ENCODE results near the gene ME3. TPM values are rescaled to one million over a fixed set of nuclear protein-coding genes. Genes with fewer than 3 reads are reported as not detected.

The ME3 gene
- total and polyA plus RNA-seq, 2 experiments from 2014 or later: 3.5 to 17.2 TPM

DNA sequence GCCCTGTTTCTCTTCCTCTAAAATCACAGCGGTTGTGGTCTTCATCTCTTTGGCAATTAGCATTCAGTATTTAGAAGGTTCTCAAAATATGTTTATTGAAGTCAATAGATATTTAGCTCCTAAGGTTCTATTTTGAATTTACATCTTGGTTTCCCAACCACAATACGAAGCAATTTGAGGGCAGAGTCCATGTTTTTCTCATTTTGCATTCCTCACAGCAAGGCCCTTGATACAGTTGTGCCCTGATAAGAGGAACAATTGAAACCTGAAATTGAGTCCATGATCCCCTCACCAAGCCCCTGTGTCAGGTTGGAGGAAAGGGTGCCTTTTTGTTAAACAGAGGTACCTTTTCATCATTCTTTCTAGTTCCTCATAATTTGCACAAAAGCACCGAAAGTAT lies 166.2 kb downstream of the ME3 start:
- no peak for DNase-seq (ENCODE audit: low read depth in 1 of 2, low spot score in 1 of 2)
- TF ChIP-seq CTCF (IDR thresholded peaks at IDR 0.05; ENCODE audit: low read depth, low read length): no peak
- H3K27ac ChIP-seq: no peak overlapping the region
- H3K27me3 ChIP-seq: no peaks in the 10 kb centered on the region
- H3K36me3 ChIP-seq: no peaks in the 10 kb centered on the region
- H3K4me1 ChIP-seq (ENCODE audit: low read depth): peaks cover 5% of the 10 kb centered on the region
- H3K4me3 ChIP-seq: no peak overlapping the region
- H3K9me3 ChIP-seq (ENCODE audit: low read depth): no peaks in the 10 kb centered on the region

GRCh38 chr11:86503131-86503530 lies 169.3 kb downstream of the ME3 start:
- no peaks in the 10 kb centered on the region for H3K36me3 ChIP-seq
- no peaks in the 10 kb centered on the region for H3K27me3 ChIP-seq
- no peaks in the 10 kb centered on the region for H3K9me3 ChIP-seq (ENCODE audit: low read depth)
- H3K4me1 ChIP-seq (ENCODE audit: low read depth): no peaks in the 10 kb centered on the region
- no peak for TF ChIP-seq CTCF (IDR thresholded peaks at IDR 0.05; ENCODE audit: low read depth, low read length)
- no peak overlapping the region for H3K4me3 ChIP-seq
- DNase-seq (ENCODE audit: low read depth in 1 of 2, low spot score in 1 of 2): no peak
- H3K27ac ChIP-seq: no peak overlapping the region

DNA sequence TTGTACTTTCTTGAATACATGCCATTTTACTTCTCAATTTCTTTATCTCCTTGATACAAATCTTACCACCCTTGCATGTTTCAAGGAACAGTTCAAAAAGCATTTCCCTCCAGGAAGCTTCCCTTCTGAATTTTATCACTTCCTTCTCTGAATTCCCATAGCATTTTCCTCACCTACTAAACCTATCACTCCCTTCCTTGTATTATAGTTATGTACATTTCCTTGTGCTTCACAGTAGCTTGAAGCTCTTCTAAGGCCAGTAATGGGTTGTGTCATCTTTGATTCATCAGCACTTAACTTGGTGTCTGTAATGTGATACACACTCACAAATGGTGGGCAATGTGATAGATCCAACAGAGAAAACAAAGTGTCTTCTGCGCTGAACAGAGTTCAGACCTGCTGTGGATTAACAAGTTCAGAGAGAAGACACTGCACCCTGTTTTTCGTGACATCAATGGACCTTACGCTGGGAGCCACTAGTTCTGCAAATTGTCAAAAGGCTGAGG lies 170.2 kb downstream of the ME3 start:
- Histone ChIP-seq H3K27me3 (no peaks in the 10 kb centered on the region), H3K36me3 (no peaks in the 10 kb centered on the region), H3K4me3 (no peak overlapping the region), H3K9me3 (ENCODE audit: low read depth) (no peaks in the 10 kb centered on the region), H3K4me1 (ENCODE audit: low read depth) (no peaks in the 10 kb centered on the region), H3K27ac (no peak overlapping the region)
- no peak for TF ChIP-seq CTCF (IDR thresholded peaks at IDR 0.05; ENCODE audit: low read depth, low read length)
- no peak for DNase-seq (ENCODE audit: low read depth in 1 of 2, low spot score in 1 of 2)

- TF ChIP-seq CTCF (IDR thresholded peaks at IDR 0.05; ENCODE audit: low read depth, low read length): no peak
- Histone ChIP-seq H3K4me1 (ENCODE audit: low read depth) (no peaks in the 10 kb centered on the region), H3K4me3 (no peak overlapping the region), H3K9me3 (ENCODE audit: low read depth) (no peaks in the 10 kb centered on the region), H3K27ac (no peak overlapping the region), H3K36me3 (no peaks in the 10 kb centered on the region), H3K27me3 (no peaks in the 10 kb centered on the region)
- no peak for DNase-seq (ENCODE audit: low read depth in 1 of 2, low spot score in 1 of 2)
These were observed 171.8 kb downstream of the ME3 start for GRCh38 chr11:86500500-86501140.

- DNase-seq (ENCODE audit: low read depth in 1 of 2, low spot score in 1 of 2): no peak
- no peak for TF ChIP-seq CTCF (IDR thresholded peaks at IDR 0.05; ENCODE audit: low read depth, low read length)
- no peaks in the 10 kb centered on the region for H3K9me3 ChIP-seq (ENCODE audit: low read depth)
- H3K27ac ChIP-seq: no peak overlapping the region
- H3K4me1 ChIP-seq (ENCODE audit: low read depth): no peaks in the 10 kb centered on the region
- no peak overlapping the region for H3K4me3 ChIP-seq
- no peaks in the 10 kb centered on the region for H3K36me3 ChIP-seq
- no peaks in the 10 kb centered on the region for H3K27me3 ChIP-seq
These were observed 172.7 kb downstream of the ME3 start for GRCh38 chr11:86499723-86500129.

Measured in cardiac muscle cell (in vitro differentiated cells and primary cell).